DMS 273 (cell line): ENCODE results near the gene CCR3.
"Not testable (repeated sequence)": the region's sequence is repeated elsewhere in the genome, so short reads cannot be mapped to it uniquely, and the experiment has no call there.

Source experiments
- DNase-seq: peaks from one replicate; lab custom pipeline; 2025; ENCODE audit not compliant: unreplicated experiment; lab: John Stamatoyannopoulos, UW

Gene CCR3

GRCh38 chr3:46242120-46242519, at the start of gene CCR3:
CCR3 (plus strand) TSS chr3:46242460; CDS start chr3:46265159, 22,699 bp downstream.
- DNase-seq = no peak

- DNase-seq = no peak
Measured at GRCh38 chr3:46192939-46193338, 49.3 kb upstream of the CCR3 start.

GRCh38 chr3:46193436-46193835, 48.8 kb upstream of the CCR3 start:
- no peak for DNase-seq

- DNase-seq = no peak
Measured at GRCh38 chr3:46194868-46195553, 47.2 kb upstream of the CCR3 start.

- no peak for DNase-seq
Measured at GRCh38 chr3:46196261-46196957, 45.9 kb upstream of the CCR3 start.

- no peak for DNase-seq
Measured at GRCh38 chr3:46200211-46200610, 42.0 kb upstream of the CCR3 start.

GRCh38 chr3:46200790-46201189, 41.5 kb upstream of the CCR3 start:
- DNase-seq = no peak

GRCh38 chr3:46202535-46202934, 39.7 kb upstream of the CCR3 start:
- DNase-seq = no peak

- no peak for DNase-seq
Measured at GRCh38 chr3:46203681-46204080, 38.6 kb upstream of the CCR3 start.

GRCh38 chr3:46205286-46205960, 36.8 kb upstream of the CCR3 start:
- DNase-seq = no peak

- no peak for DNase-seq
Measured at GRCh38 chr3:46206282-46207015, 35.8 kb upstream of the CCR3 start.

- DNase-seq = not testable (repeated sequence)
Measured at GRCh38 chr3:46207514-46207913, 34.7 kb upstream of the CCR3 start.

GRCh38 chr3:46208167-46208704, 34.0 kb upstream of the CCR3 start, which contains the start of gene CCR1:
CCR1 (minus strand) TSS chr3:46208313; CDS start chr3:46204313, 4,000 bp downstream.
- DNase-seq = peak; percentile 16

GRCh38 chr3:46209053-46209452, 33.2 kb upstream of the CCR3 start:
- no peak for DNase-seq

- no peak for DNase-seq
Measured at GRCh38 chr3:46209746-46210470, 32.4 kb upstream of the CCR3 start.

- no peak for DNase-seq
Measured at GRCh38 chr3:46212101-46212500, 30.2 kb upstream of the CCR3 start.

- no peak for DNase-seq
Measured at GRCh38 chr3:46213201-46213600, 29.1 kb upstream of the CCR3 start.

- DNase-seq = peak; percentile 1
Measured at GRCh38 chr3:46214751-46215352, 27.4 kb upstream of the CCR3 start.

- no peak for DNase-seq
Measured at GRCh38 chr3:46215810-46216414, 26.3 kb upstream of the CCR3 start.
